ENCODE measurements around the gene ATP6V1E1.

The ATP6V1E1 gene

GRCh38 chr22:17638182-17638431, 9.6 kb upstream of the ATP6V1E1 start:
- peak overlapping the region; percentile 87 for H3K27ac ChIP-seq (ENCODE audit: extremely low read depth, low read depth, low read length)
- peak overlapping the region; percentile 90 for H3K4me3 ChIP-seq (ENCODE audit: low read depth, low read length)
- ChIA-PET POLR2A (interaction anchor here (1.1 kb wide), 1 partner anchor 68 kb away, joined by 3 read pairs; no protein-coding TSS in a partner anchor), CTCF (no interaction called here)
- TF ChIP-seq ZNF654 (tag by site-specific recombination; IDR thresholded peaks at IDR 0.05; ENCODE audit: low read depth), result no peak
- peak; percentile 6; the same call in 1 of the 2 replicates for TF ChIP-seq CTCF (tag by site-specific recombination; IDR thresholded peaks at IDR 0.05)
- no peak for TF ChIP-seq FEZF1 (tag by site-specific recombination; IDR thresholded peaks at IDR 0.05)
- no peak for TF ChIP-seq YY1 (tag by site-specific recombination; IDR thresholded peaks at IDR 0.05)
- TF ChIP-seq ZFP69B (tag by site-specific recombination; IDR thresholded peaks at IDR 0.05), result 0 out of 2 replicates have a peak, but pooled peaks have one; percentile 11
- TF ChIP-seq ZNF175 (tag by site-specific recombination; IDR thresholded peaks at IDR 0.05), result no peak
- TF ChIP-seq ZNF398 (tag by site-specific recombination; IDR thresholded peaks at IDR 0.05), result peak; percentile 16; the same call in 1 of the 2 replicates
- TF ChIP-seq YY2 (tag by site-specific recombination; IDR thresholded peaks at IDR 0.05), result no peak
- TF ChIP-seq MEIS1 (CRISPR knock-in tag; IDR thresholded peaks at IDR 0.05; ENCODE audit: borderline replicate concordance), result no peak
- no peak for TF ChIP-seq ZNF23 (tag by site-specific recombination; IDR thresholded peaks at IDR 0.05; ENCODE audit: borderline replicate concordance)
- no peak for TF ChIP-seq ZNF837 (tag by site-specific recombination; IDR thresholded peaks at IDR 0.05)
- TF ChIP-seq WT1 (tag by site-specific recombination; IDR thresholded peaks at IDR 0.05), result no peak
- TF ChIP-seq ZNF280D (tag by site-specific recombination; IDR thresholded peaks at IDR 0.05), result no peak
- 0 out of 2 replicates have a peak, but pooled peaks have one; percentile 37 for TF ChIP-seq ZNF558 (tag by site-specific recombination; IDR thresholded peaks at IDR 0.05)
- no peak for TF ChIP-seq ZNF624 (tag by site-specific recombination; IDR thresholded peaks at IDR 0.05)
- no peak for TF ChIP-seq MYNN (tag by site-specific recombination; IDR thresholded peaks at IDR 0.05; ENCODE audit: borderline replicate concordance)
- peak; percentile 81; the same call in 1 of the 2 replicates for TF ChIP-seq ZBTB48 (tag by site-specific recombination; IDR thresholded peaks at IDR 0.05)
- TF ChIP-seq ZBTB21 (tag by site-specific recombination; IDR thresholded peaks at IDR 0.05), result no peak
- TF ChIP-seq GLI4 (tag by site-specific recombination; IDR thresholded peaks at IDR 0.05), result 0 out of 2 replicates have a peak, but pooled peaks have one; percentile 37
- 0 out of 2 replicates have a peak, but pooled peaks cover 2% of the 10 kb centered on the region for H3K4me1 ChIP-seq (ENCODE audit: control insufficient read depth, insufficient read depth, low read length)
- H3K9me3 ChIP-seq (ENCODE audit: control insufficient read depth, insufficient read depth, low read depth, low read length), result no peaks in the 10 kb centered on the region
- no peaks in the 10 kb centered on the region; a peak in 1 of 3 replicates for H3K36me3 ChIP-seq (ENCODE audit: control insufficient read depth in 2 of 2, insufficient read depth in 1 of 2, low read length in 2 of 2)

GRCh38 chr22:17637490-17638181, 9.1 kb upstream of the ATP6V1E1 start:
- H3K36me3 ChIP-seq (ENCODE audit: control insufficient read depth in 2 of 2, insufficient read depth in 1 of 2, low read length in 2 of 2), result no peaks in the 10 kb centered on the region; a peak in 1 of 3 replicates
- peak overlapping the region; percentile 87 for H3K27ac ChIP-seq (ENCODE audit: extremely low read depth, low read depth, low read length)
- ChIA-PET CTCF (no interaction called here), POLR2A (interaction anchor here (0.6 kb wide), 2 partner anchors 12 to 20 kb away, joined by 3 to 6 read pairs; no protein-coding TSS in a partner anchor)
- H3K9me3 ChIP-seq (ENCODE audit: control insufficient read depth, insufficient read depth, low read depth, low read length), result no peaks in the 10 kb centered on the region
- H3K4me3 ChIP-seq (ENCODE audit: low read depth, low read length), result peak overlapping the region; percentile 90
- H3K4me1 ChIP-seq (ENCODE audit: control insufficient read depth, insufficient read depth, low read length), result 0 out of 2 replicates have a peak, but pooled peaks cover 2% of the 10 kb centered on the region
- TF ChIP-seq PRDM10 (tag by site-specific recombination; IDR thresholded peaks at IDR 0.05), result peak; percentile 56; the same call in 1 of the 2 replicates
- no peak for TF ChIP-seq ZFP69B (tag by site-specific recombination; IDR thresholded peaks at IDR 0.05)
- TF ChIP-seq ZNF362 (tag by site-specific recombination; IDR thresholded peaks at IDR 0.05), result no peak
- TF ChIP-seq KLF9 (tag by site-specific recombination; IDR thresholded peaks at IDR 0.05; ENCODE audit: low read depth), result 0 out of 2 replicates have a peak, but pooled peaks have one; percentile 10
